Stimulated activated CD4-positive, alpha-beta T cell treated with anti-CD3 and anti-CD28 coated beads, Interleukin-15, amount 100 ng/mL, for 48 hours (primary cell): ENCODE results near the gene SNRPA.
A peak's percentile ranks its signal among the peaks of the same experiment; 100 is the strongest.
"Not testable (repeated sequence)": the region's sequence is repeated elsewhere in the genome, so short reads cannot be mapped to it uniquely, and the experiment has no call there.

Experiments
- DNase-seq, 2 donors: peaks; one replicate each; pipeline ENCODE4 v3.0.0-alpha.2; 2020; ENCODE audit warnings: low read depth in 2 of 2

Gene SNRPA

DNA sequence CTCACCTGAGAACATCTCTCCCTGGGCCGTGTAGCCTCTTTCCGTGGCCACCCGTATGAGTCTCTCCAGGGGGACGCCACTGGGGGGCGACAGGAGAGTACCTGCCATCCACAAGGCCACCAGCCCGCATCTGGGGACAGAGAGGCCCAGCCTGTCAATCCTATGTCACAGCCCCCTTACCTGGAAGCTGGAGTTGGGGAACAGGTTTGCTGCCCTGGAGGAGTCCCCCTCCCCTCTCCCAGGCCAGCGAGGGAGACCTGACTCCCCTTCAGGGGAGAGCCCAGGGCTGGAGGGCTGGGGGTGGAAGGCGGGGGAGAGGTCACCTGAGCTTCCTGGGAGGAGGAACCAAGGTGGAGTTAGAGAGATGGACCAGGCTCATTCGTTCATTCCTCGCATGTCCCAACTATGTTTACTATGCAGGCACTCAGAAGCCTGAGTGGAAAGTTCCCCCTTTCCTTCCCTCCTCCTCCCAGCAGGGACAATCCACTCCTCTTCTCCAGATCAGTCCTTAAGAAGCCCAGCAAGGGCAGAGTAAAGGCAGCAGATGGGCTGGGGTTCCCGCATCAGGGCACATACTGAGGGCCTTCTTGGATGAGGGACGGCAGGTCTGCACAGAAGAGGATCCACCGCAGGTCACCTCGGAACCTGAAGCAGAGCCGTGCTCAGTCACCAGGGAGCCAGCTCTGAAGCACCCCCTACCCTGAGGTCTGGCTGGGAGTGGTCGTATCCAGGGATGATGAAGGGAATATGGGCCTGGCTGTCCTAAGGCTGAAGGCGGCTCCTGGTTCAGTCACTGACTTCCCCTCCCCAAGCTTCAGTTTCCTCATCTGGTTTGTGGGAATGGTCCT is 6.2 kb upstream of the SNRPA start:
- no peak for DNase-seq

DNA sequence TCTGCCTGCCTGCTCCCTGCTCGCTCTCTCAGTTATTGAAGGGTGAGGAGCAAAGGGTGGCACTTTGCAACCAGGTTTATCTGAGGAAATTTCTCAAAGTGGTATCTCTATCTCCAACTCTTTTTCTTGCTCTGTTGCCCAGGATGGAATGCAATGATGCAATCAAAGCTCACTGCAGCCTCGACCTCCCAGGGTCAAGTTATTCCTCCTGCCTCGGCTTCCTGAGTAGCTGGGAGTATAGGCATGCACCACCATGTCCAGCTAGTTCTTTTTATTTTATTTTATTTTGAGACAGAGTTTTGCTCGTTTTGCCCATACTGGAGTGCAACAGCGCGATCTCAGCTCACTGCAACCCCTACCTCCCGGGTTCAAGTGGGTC is 5.6 kb upstream of the SNRPA start:
- no peak for DNase-seq

DNA sequence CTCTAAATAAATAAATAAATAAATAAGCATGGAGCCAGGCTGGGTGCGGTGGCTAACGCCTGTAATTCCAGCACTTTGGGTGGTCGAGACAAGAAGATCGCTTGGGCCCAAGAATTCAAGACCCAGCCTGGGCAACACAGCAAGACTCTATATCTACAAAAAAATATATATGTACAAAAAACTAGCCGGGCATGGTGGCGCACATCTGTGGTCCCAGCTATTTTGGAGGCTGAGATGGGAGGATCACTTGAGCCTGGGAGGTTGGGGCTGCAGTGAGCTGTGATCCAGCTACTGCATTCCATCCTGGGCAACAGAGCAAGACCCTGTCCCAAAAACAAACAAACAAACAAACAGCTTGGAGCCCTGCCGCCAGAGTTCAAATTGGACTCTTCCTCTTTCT is 3.5 kb upstream of the SNRPA start:
- no peak for DNase-seq

DNA sequence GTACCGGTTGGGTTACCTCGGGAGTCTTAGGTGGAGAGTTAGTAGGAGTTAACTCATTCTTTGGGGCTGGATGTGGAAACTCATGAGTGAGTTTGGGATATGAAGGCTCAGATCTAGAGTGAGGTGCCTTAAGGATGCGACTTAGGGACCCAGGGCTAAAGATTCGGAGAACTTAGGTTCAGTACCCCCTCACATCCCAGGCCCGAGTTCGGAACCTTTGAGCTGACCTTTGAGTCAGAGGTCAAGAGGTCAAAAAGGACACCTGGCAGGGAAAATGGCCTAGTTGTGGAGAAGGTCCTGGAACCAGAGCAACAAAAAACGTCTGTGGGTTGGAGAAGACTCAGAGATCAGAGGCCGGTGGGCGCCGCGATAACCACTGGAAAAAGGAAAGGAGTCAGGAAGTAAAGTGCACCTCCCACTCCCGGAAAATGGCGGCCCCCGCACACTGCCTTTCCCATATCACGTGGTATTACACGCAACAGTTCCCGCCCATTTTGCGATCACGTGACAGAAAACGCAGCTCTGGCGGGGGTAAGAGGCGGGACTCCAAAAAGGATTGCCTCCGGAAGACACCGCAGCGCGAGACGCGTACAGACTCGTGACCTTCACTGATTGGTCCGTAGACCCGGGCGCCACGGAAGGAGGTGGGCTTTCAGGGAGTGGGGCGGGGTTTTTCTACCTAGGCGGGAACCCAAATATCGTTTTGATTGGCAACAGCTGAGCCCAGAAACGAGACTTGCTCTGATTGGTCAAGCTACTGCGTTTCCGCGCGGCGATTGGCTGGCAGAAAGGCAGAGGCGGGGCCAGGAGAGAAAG is 737 bp upstream of the SNRPA start, which contains the start of gene ACTMAP:
ACTMAP (minus strand) TSS at position 420 of the 816 bp plus-strand sequence. CDS start 674 bp downstream, outside the sequence.
- DNase-seq, result peak; percentile 99 to 100

DNA sequence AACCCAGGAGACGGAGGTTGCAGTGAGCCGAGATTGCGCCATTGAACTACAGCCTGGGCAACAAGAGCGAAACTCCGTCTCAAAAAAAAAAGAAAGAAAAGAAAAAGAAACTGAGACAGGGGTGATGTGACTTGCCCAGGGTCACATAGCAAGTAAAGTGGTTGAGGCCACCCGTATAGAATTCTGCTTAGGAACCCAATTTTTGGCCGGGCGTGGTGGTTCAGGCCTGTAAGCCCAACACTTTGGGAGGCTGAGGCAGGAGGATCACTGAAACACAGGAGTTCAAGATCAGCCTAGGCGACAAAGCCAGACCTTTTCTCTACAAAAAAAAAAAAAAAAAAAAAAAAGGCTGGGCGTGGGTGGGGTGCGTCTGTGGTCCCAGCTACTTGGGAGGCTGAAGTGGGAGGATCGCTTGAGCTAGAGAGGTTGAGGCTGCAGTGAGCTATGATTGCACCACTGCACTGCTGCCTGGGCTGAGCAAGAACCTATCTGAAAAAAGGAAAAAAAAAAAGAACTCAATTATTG is 1.3 kb downstream of the SNRPA start:
- DNase-seq, result no peak

DNA sequence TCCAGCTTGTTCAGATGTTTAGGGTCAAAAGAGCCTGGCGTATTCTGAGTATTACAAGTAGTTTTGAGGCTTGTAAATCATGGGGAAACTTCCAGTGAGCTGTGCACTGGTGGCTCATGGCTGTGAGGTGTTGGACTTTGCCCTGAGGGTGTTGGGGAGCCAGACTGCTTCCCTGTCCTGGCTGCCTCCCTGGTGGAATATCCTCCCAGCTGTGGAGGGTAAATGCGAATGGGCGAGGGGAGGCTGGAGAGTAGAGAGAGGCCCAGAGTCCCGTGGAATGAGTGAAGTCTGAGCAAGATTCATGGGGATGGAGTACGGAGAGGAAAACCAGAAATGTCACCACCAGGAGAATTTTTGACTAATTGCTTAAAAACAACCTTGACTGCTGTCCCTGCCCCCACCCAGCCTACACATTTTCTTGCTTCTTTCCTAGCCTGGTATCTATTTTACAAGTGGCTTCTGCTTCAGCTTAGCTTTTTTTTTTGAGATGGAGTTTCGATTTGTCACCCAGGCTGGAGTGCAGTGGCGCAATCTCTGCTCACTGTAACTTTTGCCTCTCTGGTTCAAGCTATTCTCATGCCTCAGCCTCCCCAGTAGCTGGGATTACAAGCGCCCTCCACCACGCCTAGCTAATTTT is 3.7 kb downstream of the SNRPA start:
- DNase-seq, result peak; percentile 54 to 61

DNA sequence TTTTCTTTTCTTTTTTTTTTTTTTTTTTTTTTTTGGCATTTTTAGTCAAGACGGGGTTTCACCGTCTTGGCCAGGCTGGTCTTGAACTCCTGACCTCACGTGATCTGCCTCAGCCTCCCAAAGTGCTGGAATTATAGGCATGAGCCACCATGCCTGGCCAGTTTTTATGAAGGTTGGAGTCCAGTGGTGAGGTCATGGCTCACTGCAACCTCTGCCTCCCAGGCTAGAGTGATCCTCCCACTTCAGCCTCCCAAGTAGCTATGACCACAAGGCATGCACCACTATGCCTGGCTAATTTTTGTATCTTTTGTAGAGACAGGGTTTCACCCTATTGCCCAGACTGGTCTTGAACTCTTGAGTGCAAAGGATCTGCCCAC is 4.2 kb downstream of the SNRPA start:
- DNase-seq, result no peak

DNA sequence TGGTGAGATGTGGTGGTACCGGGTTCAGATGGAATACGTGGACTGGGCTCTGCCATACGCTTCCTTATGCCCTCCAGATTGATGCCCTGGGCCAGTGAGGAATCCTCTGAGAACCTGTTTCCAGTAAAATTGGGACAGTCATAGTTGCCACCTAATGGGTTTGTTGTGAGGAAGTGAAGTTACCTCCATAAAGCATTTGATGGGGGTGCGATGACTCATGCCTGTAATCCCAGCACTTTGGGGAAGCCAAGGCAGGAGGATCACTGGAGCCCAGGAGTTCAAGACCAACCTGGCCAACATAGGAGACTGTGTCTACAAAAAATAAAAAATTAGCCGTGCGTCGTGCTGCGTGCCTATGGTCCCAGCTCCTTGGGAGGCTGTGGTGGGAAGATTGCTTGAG is 4.8 kb downstream of the SNRPA start:
- no peak for DNase-seq

DNA sequence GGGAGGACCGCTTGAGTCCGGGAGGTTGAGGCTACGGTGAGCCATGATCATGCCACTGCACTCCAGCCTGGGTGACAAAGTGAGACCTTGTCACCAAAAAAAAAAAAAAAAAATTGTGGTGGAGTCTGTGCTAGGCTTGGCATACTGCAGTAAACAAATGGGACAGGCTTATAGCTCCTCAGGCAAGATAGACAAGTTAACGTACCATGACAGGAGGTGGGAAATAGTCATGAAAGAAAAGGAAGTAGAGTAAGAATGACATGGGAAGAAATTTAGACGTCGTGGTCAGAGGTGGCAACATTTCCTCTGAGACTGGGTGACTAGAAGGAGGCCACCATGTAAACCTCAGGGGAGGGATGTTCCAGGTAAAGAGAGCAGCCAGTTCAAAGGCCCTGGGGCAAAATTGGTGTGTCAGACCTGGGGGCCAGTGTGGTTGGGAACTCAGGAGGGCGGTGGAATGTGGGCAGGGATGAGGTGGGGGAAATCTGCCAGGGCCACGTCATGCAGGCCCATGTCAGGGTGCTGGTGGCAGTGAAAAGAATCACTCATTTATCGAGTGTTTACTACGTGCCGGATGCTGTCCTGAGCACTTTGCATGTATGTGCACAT is 5.6 kb downstream of the SNRPA start:
- DNase-seq, result no peak

DNA sequence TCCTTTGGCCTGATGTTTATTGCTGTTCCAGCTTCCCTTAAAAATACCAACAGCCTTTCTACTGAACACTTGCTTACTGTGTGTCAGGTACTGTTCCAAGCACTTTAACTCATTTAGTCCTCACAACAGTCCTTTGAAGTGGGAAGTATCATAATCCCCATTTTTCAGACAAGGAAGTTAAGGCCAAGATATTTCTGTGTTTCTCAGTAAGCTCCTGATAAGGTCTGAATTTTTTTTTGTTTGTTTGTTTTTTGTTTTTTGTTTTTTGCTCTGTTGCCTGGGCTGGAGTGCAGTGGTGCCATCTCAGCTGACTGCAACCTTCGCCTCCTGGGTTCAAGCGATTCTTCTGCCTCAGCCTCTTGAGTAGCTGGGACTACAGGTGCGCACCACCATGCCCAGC is 7.5 kb downstream of the SNRPA start:
- no peak for DNase-seq

DNA sequence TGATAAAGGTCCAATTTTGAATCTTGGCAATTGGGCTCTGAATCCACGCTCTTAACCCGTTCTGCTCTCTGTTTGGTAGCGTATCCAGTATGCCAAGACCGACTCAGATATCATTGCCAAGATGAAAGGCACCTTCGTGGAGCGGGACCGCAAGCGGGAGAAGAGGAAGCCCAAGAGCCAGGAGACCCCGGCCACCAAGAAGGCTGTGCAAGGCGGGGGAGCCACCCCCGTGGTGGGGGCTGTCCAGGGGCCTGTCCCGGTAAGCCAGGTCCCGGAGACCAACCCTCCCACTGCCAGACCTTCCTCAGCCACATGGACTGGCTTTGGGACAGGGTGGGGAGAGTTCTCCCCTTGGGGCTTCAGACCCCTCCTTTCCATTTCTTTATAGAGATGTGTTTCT is 8.3 kb downstream of the SNRPA start:
- no peak for DNase-seq

DNA sequence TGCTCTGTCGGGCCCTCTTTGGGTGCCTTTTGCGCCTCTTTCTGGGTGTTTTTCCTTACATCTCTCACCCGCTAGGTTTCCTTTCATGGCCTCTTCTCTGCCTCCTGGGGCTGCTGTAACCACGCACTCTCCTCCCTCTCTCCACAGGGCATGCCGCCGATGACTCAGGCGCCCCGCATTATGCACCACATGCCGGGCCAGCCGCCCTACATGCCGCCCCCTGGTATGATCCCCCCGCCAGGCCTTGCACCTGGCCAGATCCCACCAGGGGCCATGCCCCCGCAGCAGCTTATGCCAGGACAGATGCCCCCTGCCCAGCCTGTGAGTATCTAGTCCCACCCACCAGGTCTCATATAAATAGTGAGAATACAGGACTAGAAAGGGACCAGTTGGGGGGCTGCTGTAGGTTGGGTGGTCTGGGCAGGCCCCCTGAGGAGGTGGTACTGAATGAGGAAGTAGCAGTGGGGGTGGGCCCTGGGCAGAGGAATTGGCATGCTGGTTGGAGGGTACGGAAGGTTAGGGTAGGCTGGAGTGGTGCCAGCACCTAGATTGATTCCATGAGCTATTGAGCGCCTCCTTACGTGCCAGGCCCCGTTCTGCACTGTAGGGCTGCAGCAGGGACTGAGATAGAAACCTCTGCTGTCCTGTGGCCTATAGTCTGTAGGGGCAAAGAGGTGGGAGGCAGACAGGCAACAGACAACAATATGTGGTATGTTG is 11.9 kb downstream of the SNRPA start:
- DNase-seq, result no peak

DNA sequence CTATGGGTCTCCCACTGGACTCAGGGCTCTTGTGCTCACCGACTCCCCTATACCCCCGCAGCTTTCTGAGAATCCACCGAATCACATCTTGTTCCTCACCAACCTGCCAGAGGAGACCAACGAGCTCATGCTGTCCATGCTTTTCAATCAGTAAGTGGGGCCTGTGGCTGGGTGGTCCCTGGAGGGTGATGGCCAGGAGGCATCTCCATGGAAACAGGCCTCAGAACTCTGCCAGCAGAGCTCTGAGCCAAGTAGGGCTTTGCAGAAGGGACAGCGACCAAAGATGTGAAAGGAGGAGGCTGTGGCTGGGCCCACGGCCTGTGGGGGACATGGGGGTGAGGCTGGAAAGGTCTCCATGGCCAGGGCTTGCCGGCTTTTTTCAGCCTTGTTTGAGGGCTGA is 12.5 kb downstream of the SNRPA start:
- DNase-seq, result no peak

DNA sequence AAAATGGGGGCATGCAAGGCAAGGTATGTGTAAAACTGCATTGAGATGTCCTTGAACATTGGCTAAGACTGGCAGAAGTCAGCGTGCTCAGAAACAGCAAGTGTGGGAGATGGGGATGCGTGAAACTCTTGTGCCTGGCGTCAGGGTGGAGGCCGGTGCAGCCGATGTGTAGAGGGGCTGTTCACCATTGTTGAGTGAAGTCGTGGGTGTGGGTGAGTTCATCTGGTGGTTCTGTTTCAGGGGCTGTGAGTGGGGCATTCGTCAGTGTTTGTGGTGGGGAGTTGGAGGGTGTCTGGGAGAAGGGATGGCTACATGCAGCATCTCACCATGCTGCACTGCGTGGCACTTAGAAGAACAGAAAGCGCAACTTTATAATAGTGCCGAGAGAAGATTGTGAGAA is 13.0 kb downstream of the SNRPA start:
- DNase-seq, result no peak

DNA sequence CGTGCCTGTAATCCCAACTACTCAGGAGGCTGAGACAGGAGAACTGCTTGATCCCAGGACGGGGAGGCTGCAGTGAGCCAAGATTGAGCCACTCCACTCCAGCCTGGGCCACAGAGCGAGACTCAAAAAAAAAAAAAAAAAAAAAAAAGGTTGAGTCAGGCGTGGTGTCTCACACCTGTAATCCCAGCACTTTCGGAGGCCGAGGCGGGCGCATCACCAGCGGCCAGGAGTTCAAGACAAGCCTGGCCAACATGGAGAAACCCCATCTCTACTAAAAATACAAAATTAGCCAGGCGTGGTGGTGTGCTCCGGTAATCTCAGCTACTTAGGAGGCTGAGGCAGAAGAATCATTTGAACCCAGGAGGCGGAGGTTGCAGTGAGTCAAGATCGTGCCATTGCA is 15.4 kb downstream of the SNRPA start:
- not testable (repeated sequence) for DNase-seq

DNA sequence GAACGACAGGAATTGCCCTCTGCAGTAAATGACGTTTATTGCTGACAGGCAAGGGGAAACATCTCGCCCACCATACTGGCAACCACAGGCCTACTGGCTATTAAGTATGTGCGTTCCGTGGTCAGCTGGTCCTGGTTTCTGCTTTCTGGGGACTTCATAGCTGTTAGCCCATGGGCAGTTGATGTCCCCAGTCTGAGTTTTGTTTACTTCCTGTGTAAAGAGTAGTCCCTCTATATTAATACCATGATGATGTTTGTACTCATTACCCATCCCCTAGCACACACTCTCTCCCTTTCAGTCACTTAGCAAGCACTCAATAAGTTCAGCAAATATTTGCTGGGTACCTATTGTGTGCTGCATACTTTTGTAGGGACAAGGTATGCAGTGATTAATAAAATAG is 17.9 kb downstream of the SNRPA start:
- DNase-seq, result no peak

DNA sequence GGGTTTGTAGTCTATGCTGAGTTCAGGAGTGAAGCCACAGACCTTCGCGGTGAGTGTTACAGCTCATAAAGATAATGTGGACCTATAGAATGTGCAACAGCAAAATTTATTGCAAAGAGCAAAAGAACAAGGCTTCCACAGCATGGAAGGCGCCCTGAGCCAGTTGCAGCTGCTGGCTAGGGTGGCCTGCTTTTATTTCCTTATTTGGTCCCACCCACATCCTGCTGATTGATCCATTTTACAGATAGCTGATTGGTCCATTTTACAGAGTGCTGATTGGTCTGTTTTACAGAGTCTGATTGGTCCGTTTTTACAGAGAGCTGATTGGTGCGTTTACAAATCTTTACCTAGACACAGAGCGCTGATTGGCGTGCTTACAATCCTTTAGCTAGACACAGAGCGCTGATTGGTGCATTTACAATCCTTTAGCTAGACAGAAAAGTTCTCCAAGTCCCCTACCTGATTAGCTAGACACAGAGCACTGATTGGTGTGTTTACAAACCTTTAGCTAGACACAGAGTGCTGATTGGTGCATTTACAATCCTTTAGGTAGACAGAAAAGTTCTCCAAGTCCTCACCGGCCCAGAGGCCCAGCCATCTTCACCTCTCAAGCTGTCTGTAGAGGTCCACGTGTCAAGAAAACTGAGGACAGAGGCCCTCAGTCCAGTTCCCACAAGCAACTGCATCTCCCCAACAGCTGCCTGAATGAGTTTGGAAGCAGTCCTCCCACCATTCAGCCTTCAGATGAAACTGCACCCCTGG is 20.3 kb downstream of the SNRPA start:
- not testable (repeated sequence) for DNase-seq

DNA sequence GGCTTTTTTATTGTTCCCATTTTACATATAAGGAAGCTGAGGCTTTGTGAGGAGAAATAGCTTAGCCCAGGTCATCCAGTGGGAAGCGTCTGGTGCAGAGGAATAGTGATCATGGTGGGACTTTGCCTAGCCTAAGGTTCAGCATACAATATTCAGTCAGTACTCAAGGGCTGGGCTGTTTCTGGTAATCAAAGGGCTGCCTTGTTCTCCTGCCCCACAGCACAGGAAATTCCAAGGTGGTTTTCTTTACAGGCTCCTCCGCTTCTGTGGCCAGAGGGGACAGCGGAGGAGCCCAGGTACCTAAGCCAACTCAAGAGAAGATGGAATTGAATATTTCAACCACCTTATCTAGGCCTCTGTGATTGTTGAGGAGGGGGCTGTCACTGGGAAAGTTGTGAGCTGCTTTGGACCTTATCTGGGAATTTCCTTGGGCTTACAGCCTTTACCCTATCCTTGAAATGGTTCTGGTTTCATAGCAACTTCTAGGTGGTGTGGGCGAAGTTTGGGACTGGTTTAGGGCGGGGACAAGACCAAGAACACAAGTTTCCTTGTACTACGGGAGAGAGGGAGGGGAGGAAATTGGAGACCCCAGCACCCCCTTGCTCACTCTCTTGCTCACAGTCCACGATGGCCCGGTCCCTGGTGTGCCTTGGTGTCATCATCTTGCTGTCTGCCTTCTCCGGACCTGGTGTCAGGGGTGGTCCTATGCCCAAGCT is 24.1 kb downstream of the SNRPA start, which contains the start of gene MIA:
MIA (plus strand) TSS at position 606 of the 716 bp plus-strand sequence; CDS start at position 628, 22 bp downstream.
- no peak for DNase-seq

DNA sequence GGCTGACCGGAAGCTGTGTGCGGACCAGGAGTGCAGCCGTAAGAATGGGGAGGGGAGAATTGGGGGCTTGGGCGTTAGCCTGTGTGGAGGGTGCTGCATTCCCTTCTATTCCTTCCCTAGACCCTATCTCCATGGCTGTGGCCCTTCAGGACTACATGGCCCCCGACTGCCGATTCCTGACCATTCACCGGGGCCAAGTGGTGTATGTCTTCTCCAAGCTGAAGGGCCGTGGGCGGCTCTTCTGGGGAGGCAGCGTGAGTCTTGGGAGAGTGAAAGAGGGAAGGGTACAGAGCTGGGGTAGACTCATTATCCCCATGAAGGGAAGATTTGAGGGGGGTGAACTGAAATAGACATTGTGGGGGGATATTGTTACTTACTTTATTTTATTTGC is 24.6 kb downstream of the SNRPA start:
- DNase-seq, result no peak

DNA sequence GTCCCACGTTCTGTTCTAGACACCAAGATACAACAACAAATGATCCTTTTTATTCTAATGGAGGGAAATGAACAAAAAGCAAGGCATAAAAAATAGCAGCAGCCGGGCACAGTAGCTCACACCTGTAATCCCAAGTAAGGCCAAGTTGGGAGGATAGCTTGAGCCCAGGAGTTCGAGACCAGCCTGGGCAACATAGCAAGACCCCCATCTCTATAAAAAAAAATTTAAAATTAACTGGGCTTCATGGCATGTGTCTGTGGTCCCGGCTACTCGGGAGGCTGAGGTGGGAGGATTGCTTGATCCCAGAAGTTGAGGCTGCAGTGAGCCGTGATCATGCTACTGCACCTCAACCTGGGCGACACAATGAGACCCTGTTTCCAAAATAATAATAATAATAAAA is 25.4 kb downstream of the SNRPA start:
- no peak for DNase-seq
